ENCODE data around the gene MGMT. TPM values are rescaled to one million over a fixed set of nuclear protein-coding genes. Genes with fewer than 3 reads are reported as not detected.

The MGMT gene
- polyA plus RNA-seq, 3 donors: 9.5 to 23.5 (median 17.5) TPM

DNA sequence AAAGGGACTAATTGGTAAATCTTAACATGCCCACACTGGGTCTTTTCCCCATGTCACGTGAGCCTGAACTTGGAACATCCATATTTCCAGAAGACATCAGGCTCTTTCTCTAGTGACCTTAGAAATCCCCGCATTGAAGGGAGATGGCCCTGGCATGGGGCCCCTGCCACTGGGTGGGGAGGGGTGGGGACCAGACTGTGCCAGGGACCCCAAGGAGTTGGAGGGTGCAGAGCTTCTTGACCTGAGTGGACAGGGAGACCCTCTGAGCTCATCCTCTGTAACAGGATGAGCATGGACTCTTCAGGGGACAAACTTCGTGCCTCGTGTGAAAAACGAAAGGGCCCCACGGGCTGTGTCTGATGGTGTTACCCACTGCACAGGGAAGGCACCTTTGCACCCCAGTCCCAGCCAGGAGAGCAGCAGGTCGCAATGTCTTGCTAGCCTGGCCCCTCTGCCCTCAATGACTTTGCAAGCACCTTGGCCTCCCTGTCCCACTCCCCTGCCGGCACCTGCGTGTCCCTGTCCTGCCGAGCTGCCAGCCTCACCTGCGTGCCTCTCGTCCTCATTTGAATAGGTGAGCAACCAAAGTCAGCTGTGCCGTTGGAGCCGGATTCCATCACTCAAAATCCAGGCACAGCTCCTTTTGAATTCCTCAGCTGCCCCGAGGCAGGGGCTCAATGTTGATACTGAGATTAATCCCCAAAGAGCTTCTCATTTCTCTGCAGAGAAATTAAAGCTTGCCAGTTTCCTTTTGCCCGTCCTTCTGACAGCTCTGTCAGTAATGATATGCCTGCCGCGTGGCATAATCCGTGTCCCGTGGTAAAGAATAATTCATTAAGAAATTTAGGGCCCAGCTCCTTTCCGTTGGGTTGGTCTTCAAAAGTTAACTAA is 262.1 kb downstream of the MGMT start:
- peaks cover 9 to 28% of the 10 kb centered on the region in 2 donors for H3K9me3 ChIP-seq (replicated peaks in 1 of 2; ENCODE audit: control insufficient read depth in 1 of 2, insufficient read depth in 1 of 2, low read length in 2 of 2)
- H4K20me1 ChIP-seq (ENCODE audit: insufficient read depth, low read length): no peaks in the 10 kb centered on the region
- Mint-ChIP-seq H3K9me3 (peaks cover 8 to 28% (median 14%) of the 10 kb centered on the region in 7 donors), H3K4me3 (no peak overlapping the region), H3K36me3 (peaks cover 0 to 5% of the 10 kb centered on the region in 2 donors), H3K27me3 (ENCODE audit: low read depth in 3 of 3) (peaks cover 0 to 3% (median 0%) of the 10 kb centered on the region in 3 donors), H3K4me1 (no peaks in the 10 kb centered on the region), H3K27ac (peak overlapping the region in 1 of 7 donors; percentile 50)
- H3K79me2 ChIP-seq (ENCODE audit: insufficient read depth, low read length): no peaks in the 10 kb centered on the region
- TF ChIP-seq, protein P1, sequence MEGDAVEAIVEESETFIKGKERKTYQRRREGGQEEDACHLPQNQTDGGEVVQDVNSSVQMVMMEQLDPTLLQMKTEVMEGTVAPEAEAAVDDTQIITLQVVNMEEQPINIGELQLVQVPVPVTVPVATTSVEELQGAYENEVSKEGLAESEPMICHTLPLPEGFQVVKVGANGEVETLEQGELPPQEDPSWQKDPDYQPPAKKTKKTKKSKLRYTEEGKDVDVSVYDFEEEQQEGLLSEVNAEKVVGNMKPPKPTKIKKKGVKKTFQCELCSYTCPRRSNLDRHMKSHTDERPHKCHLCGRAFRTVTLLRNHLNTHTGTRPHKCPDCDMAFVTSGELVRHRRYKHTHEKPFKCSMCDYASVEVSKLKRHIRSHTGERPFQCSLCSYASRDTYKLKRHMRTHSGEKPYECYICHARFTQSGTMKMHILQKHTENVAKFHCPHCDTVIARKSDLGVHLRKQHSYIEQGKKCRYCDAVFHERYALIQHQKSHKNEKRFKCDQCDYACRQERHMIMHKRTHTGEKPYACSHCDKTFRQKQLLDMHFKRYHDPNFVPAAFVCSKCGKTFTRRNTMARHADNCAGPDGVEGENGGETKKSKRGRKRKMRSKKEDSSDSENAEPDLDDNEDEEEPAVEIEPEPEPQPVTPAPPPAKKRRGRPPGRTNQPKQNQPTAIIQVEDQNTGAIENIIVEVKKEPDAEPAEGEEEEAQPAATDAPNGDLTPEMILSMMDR (IDR thresholded peaks at IDR 0.05): no peak
- intact Hi-C loops (cut with micrococcal nuclease): no loop called here
- DNase-seq: no peak
- H3K36me3 ChIP-seq (replicated peaks in 1 of 2; ENCODE audit: control insufficient read depth in 1 of 2, insufficient read depth in 2 of 2, low read length in 2 of 2): no peaks in the 10 kb centered on the region
- no peaks in the 10 kb centered on the region for H3K4me1 ChIP-seq (ENCODE audit: control insufficient read depth in 1 of 2, insufficient read depth in 2 of 2, low read length in 2 of 2)
- H3K27ac ChIP-seq (ENCODE audit: low read depth in 1 of 2, low read length in 2 of 2): no peak overlapping the region
- H3K4me2 ChIP-seq (replicated peaks; ENCODE audit: extremely low read depth, low read length, poor library complexity, severe bottlenecking): no peak overlapping the region
- H2AFZ ChIP-seq (ENCODE audit: insufficient read depth, low read depth, low read length, poor library complexity, severe bottlenecking): no peak overlapping the region
- H3K4me3 ChIP-seq (replicated peaks in 1 of 3; ENCODE audit: low read depth in 2 of 3, low read length in 3 of 3): no peak overlapping the region
- H3K9ac ChIP-seq (ENCODE audit: insufficient read depth, low read length, poor library complexity, severe bottlenecking): no peak overlapping the region
- H3K27me3 ChIP-seq (ENCODE audit: control insufficient read depth in 2 of 2, insufficient read depth in 2 of 2, low read length in 2 of 2): no peaks in the 10 kb centered on the region
- WGBS (ENCODE audit: insufficient coverage): 93% methylated on average over 19 of the region's 21 CpGs

DNA sequence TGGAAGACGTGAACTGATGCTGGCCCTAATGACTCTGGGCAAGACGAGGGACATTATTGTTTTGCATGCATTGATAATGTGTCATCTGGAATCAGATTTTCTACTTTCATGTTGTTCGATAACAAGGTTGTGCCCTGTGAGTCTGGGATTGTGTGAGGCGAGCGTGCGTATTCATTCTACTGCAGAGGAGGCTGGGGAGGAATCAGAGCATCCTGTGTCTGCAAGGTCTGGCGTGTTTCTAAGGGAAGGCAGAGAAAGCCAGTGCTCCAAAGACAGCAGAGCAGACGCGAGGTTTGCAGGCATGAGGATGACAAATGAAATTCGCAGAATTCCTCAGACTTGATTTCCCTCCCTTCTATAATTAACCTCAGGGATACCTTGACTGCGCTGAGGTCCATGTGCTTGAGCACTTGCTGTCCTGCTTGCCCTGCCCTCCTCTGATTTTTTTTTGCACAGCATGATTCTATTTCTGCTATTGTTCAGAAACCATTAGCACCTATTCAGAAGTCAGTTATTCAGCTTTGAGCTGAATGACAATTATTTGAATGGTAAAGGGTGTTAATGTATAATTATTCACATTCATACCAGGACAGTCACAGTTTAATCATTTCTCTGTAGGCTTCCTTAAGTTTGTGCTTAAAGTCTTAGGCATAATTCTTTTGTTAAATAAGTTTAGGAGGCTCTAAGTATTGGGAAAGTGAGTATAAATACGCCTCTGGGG is 263.4 kb downstream of the MGMT start:
- TF ChIP-seq, protein P1 (IDR thresholded peaks at IDR 0.05): no peak
- Mint-ChIP-seq H3K9me3 (peaks cover 9 to 30% (median 14%) of the 10 kb centered on the region in 7 donors), H3K4me3 (no peak overlapping the region), H3K4me1 (no peaks in the 10 kb centered on the region), H3K36me3 (peaks cover 0 to under 1% of the 10 kb centered on the region in 2 donors), H3K27me3 (ENCODE audit: low read depth in 3 of 3) (peaks cover 0 to 3% (median 0%) of the 10 kb centered on the region in 3 donors), H3K27ac (no peak overlapping the region)
- H3K36me3 ChIP-seq (replicated peaks in 1 of 2; ENCODE audit: control insufficient read depth in 1 of 2, insufficient read depth in 2 of 2, low read length in 2 of 2): no peaks in the 10 kb centered on the region
- peaks cover 9 to 21% of the 10 kb centered on the region in 2 donors for H3K9me3 ChIP-seq (replicated peaks in 1 of 2; ENCODE audit: control insufficient read depth in 1 of 2, insufficient read depth in 1 of 2, low read length in 2 of 2)
- no peak overlapping the region for H3K4me3 ChIP-seq (replicated peaks in 1 of 3; ENCODE audit: low read depth in 2 of 3, low read length in 3 of 3)
- 98% methylated on average over 12 of the region's 12 CpGs for WGBS (ENCODE audit: insufficient coverage)
- no peak overlapping the region for H2AFZ ChIP-seq (ENCODE audit: insufficient read depth, low read depth, low read length, poor library complexity, severe bottlenecking)
- H3K9ac ChIP-seq (ENCODE audit: insufficient read depth, low read length, poor library complexity, severe bottlenecking): no peak overlapping the region
- H3K4me1 ChIP-seq (ENCODE audit: control insufficient read depth in 1 of 2, insufficient read depth in 2 of 2, low read length in 2 of 2): no peaks in the 10 kb centered on the region
- no peaks in the 10 kb centered on the region for H3K27me3 ChIP-seq (ENCODE audit: control insufficient read depth in 2 of 2, insufficient read depth in 2 of 2, low read length in 2 of 2)
- intact Hi-C loops (cut with micrococcal nuclease): no loop called here
- no peaks in the 10 kb centered on the region for H3K79me2 ChIP-seq (ENCODE audit: insufficient read depth, low read length)
- H3K4me2 ChIP-seq (replicated peaks; ENCODE audit: extremely low read depth, low read length, poor library complexity, severe bottlenecking): no peak overlapping the region
- H4K20me1 ChIP-seq (ENCODE audit: insufficient read depth, low read length): no peaks in the 10 kb centered on the region
- DNase-seq: no peak
- H3K27ac ChIP-seq (ENCODE audit: low read depth in 1 of 2, low read length in 2 of 2): no peak overlapping the region

Measured in CD14-positive monocyte (primary cell).